ENCODE results near the gene CUL4A.

CUL4A gene

DNA sequence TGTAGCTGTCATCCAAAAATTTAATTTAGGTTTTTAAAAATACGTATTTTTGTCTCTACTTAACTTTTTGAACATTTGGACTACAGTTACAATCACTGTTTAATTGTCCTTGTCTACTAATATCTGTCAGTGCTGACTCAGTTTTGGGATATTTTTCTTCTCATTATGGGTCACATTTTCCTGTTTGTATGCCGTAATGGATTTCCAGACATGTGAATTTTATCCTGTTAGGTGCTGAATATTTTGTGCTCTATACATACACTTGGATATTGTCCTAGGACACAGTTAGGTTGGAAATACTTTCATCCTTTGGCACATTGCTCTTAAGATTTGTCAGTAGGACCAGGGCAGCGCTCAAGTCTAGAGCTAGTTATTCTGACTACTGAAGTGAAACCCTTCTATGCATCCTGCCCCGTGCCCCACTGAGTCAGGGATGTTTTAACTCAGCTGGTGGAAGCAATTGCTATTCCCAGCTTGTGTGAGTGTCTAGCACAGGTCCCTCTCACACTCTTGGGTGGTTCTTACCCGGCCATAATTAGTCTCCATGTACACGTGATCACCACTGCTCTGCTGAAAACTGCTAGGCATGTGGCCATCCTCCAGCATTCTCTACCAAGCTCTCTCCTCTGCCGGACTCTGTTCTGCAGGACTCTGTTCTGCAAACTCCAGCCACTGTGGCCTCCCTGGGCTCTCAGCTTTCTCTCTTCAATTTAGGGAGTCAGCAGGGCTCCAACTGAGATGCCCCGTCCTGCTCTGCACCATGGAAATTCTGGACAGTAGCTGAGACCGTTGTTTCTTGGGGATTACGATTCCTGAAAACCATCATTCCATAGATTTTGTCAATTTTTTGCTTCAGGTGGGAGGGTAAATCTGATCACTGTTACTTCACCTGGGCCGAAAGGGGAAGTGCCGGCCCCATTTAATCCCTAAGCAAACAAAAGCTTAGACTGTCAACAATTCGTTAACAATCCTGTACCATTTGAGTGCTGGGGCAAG is 39.8 kb upstream of the CUL4A start:
- no peak for DNase-seq (ENCODE audit: extremely low read depth, insufficient read length)
- TF ChIP-seq CTCF (IDR thresholded peaks at IDR 0.05; ENCODE audit: insufficient read depth, low read length, poor library complexity, severe bottlenecking) = no peak
- Histone ChIP-seq H3K36me3 (ENCODE audit: control insufficient read depth, insufficient read depth, low read length) (peaks cover 4% of the 10 kb centered on the region; the same call in 1 of the 2 replicates), H3K27me3 (replicated peaks; ENCODE audit: control insufficient read depth, insufficient read depth, low read length) (no peaks in the 10 kb centered on the region), H3K4me3 (replicated peaks; ENCODE audit: low read depth, low read length) (no peak overlapping the region)

GRCh38 chr13:113170511-113170910 is 38.9 kb upstream of the CUL4A start:
- H3K27me3 ChIP-seq (replicated peaks; ENCODE audit: control insufficient read depth, insufficient read depth, low read length) = no peaks in the 10 kb centered on the region
- H3K4me3 ChIP-seq (replicated peaks; ENCODE audit: low read depth, low read length) = no peak overlapping the region
- H3K36me3 ChIP-seq (ENCODE audit: control insufficient read depth, insufficient read depth, low read length) = peaks cover 4% of the 10 kb centered on the region
- DNase-seq (ENCODE audit: extremely low read depth, insufficient read length) = no peak
- no peak for TF ChIP-seq CTCF (IDR thresholded peaks at IDR 0.05; ENCODE audit: insufficient read depth, low read length, poor library complexity, severe bottlenecking)

DNA sequence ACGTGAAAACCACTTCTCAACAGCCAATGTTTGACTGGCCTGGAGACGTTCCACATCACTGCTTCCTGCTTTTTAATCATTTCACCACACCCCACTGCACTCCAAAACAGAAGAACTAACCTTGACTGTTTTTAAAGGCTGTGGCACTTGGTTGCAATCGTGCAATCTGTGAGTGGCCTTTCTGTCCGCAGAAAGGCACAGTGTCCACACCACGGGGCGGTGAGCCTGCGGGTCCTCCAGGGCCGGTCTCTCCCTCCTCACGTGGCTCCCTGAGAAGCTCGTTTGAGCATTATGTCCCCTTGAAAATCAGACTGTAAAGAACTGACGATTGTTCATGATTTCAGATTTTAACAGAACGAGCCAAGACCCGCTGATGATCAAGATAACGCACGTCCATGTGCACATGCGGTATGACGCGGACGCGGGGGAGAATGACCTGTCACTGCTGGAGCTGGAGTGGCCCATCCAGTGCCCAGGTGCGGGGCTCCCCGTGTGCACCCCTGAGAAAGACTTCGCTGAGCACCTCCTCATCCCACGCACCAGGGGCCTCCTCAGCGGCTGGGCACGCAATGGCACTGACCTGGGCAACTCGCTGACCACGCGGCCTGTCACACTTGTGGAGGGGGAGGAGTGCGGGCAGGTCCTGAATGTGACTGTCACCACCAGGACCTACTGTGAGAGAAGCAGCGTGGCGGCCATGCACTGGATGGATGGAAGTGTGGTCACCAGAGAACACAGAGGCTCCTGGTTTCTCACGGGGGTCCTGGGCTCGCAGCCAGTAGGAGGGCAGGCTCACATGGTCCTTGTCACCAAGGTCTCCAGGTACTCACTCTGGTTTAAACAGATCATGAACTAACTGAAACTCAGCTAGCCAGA is 37.9 kb upstream of the CUL4A start:
- peaks cover 8% of the 10 kb centered on the region for H3K36me3 ChIP-seq (ENCODE audit: control insufficient read depth, insufficient read depth, low read length)
- H3K27me3 ChIP-seq (replicated peaks; ENCODE audit: control insufficient read depth, insufficient read depth, low read length) = no peaks in the 10 kb centered on the region
- DNase-seq (ENCODE audit: extremely low read depth, insufficient read length) = no peak
- no peak for TF ChIP-seq CTCF (IDR thresholded peaks at IDR 0.05; ENCODE audit: insufficient read depth, low read length, poor library complexity, severe bottlenecking)
- H3K4me3 ChIP-seq (replicated peaks; ENCODE audit: low read depth, low read length) = no peak overlapping the region

DNA sequence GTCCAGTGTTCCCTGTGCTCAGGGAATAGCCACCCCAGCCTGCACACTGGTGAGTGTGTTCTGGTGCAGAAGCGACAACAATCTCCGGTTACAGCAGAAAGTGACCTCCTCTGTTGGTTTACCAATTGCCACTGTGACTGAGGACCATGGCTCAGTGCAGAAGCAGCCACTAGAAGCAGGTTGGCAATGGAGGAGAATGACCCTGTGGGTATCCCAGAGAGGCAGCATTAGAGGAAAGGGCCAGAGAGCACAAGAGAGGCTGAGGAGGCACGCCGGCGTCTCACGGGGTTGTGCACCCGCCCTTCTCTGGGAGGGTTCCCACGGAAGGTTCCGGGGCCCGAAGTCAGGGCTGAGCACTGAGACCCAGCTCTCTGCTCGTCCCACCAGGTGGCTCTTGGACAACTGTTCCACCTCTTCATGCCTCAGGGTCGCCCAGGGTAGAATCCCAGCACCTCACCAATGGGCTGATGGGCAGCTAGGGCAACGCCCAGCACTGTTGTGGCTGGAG is 36.9 kb upstream of the CUL4A start:
- Histone ChIP-seq H3K36me3 (ENCODE audit: control insufficient read depth, insufficient read depth, low read length) (peaks cover 10% of the 10 kb centered on the region), H3K4me3 (replicated peaks; ENCODE audit: low read depth, low read length) (no peak overlapping the region), H3K27me3 (replicated peaks; ENCODE audit: control insufficient read depth, insufficient read depth, low read length) (no peaks in the 10 kb centered on the region)
- no peak for DNase-seq (ENCODE audit: extremely low read depth, insufficient read length)
- no peak for TF ChIP-seq CTCF (IDR thresholded peaks at IDR 0.05; ENCODE audit: insufficient read depth, low read length, poor library complexity, severe bottlenecking)

GRCh38 chr13:113176280-113176679 is 33.1 kb upstream of the CUL4A start:
- H3K36me3 ChIP-seq (ENCODE audit: control insufficient read depth, insufficient read depth, low read length) = peaks cover 22% of the 10 kb centered on the region
- H3K4me3 ChIP-seq (replicated peaks; ENCODE audit: low read depth, low read length) = no peak overlapping the region
- no peak for TF ChIP-seq CTCF (IDR thresholded peaks at IDR 0.05; ENCODE audit: insufficient read depth, low read length, poor library complexity, severe bottlenecking)
- peak; percentile 45 for DNase-seq (ENCODE audit: extremely low read depth, insufficient read length)
- no peaks in the 10 kb centered on the region for H3K27me3 ChIP-seq (replicated peaks; ENCODE audit: control insufficient read depth, insufficient read depth, low read length)

All from GM06990 (cell line).